ENCODE data around the gene KRT25.

The KRT25 gene

GRCh38 chr17:40760105-40761016 is 5.2 kb upstream of the KRT25 start:
- no peaks in the 10 kb centered on the region for H3K79me1 ChIP-seq (ENCODE audit: low read length)
- no peak overlapping the region for H2BK120ac ChIP-seq (ENCODE audit: insufficient read depth, low read length, poor library complexity)
- no peak overlapping the region for H4K91ac ChIP-seq (ENCODE audit: low read depth, low read length)
- no peak overlapping the region for H3K4me2 ChIP-seq (ENCODE audit: low read length)
- H2AK5ac ChIP-seq (ENCODE audit: low read length) = no peak overlapping the region
- no peak overlapping the region for H3K4ac ChIP-seq (ENCODE audit: low read depth, low read length)
- H2AFZ ChIP-seq (ENCODE audit: insufficient read depth, low read length, poor library complexity) = no peak overlapping the region
- no peak overlapping the region for H4K8ac ChIP-seq (ENCODE audit: low read depth, low read length)
- H3K36me3 ChIP-seq (ENCODE audit: control insufficient read depth in 1 of 2, insufficient read depth in 2 of 2, low read length in 2 of 2) = no peaks in the 10 kb centered on the region
- no peak overlapping the region for H2BK12ac ChIP-seq (ENCODE audit: low read length)
- H3K4me3 ChIP-seq (ENCODE audit: low read depth, low read length) = no peak overlapping the region
- no peak overlapping the region for H3K9ac ChIP-seq (ENCODE audit: low read length)
- WGBS (ENCODE audit: extremely low coverage, insufficient coverage, insufficient read length) = no CpG with 5 or more reads among the region's 1 CpG
- H3K27me3 ChIP-seq (ENCODE audit: insufficient read depth, low read length) = peaks cover 2% of the 10 kb centered on the region
- no peak overlapping the region for H3K14ac ChIP-seq (ENCODE audit: low read length)
- no peak for DNase-seq
- no peak overlapping the region for H3K27ac ChIP-seq (ENCODE audit: low read depth, low read length)
- H4K12ac ChIP-seq (ENCODE audit: low read depth, low read length) = no peak overlapping the region
- H3K79me2 ChIP-seq (ENCODE audit: control insufficient read depth, insufficient read depth, low read length, poor library complexity) = no peaks in the 10 kb centered on the region
- H3K23ac ChIP-seq (ENCODE audit: low read length) = no peak overlapping the region
- no peak overlapping the region for H2BK5ac ChIP-seq (ENCODE audit: low read depth, low read length, poor library complexity)
- no peak overlapping the region for H3K18ac ChIP-seq (ENCODE audit: low read length)
- H3K9me3 ChIP-seq (ENCODE audit: insufficient read depth, low read depth, low read length) = peaks cover 11% of the 10 kb centered on the region
- H3K4me1 ChIP-seq (ENCODE audit: control insufficient read depth in 1 of 2, insufficient read depth in 2 of 2, low read length in 2 of 2) = no peaks in the 10 kb centered on the region

DNA sequence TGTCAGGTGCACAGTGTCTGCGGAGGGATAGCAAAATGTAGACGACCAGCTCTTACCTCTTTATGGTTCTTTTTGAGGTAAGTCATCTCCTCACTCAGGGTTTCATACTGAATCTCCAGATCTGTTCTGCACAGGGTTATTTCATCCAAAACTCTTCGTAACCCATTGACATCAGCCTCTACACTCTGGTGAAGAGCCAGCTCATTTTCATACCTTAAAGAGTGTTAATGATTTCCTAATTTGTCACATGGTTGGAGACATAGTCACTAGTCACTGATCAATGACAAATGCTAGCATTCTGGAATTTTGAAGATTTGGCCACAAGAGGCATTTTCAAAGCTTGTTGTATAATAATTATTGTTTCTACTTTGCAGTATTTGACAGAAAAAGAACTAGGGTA is 1.3 kb downstream of the KRT25 start:
- Histone ChIP-seq H3K27me3 (ENCODE audit: insufficient read depth, low read length) (no peaks in the 10 kb centered on the region), H3K79me2 (ENCODE audit: control insufficient read depth, insufficient read depth, low read length, poor library complexity) (no peaks in the 10 kb centered on the region), H2BK120ac (ENCODE audit: insufficient read depth, low read length, poor library complexity) (no peak overlapping the region), H3K9ac (ENCODE audit: low read length) (no peak overlapping the region), H3K4ac (ENCODE audit: low read depth, low read length) (no peak overlapping the region), H4K12ac (ENCODE audit: low read depth, low read length) (no peak overlapping the region), H2BK12ac (ENCODE audit: low read length) (no peak overlapping the region), H3K4me3 (ENCODE audit: low read depth, low read length) (no peak overlapping the region), H4K91ac (ENCODE audit: low read depth, low read length) (no peak overlapping the region), H3K4me2 (ENCODE audit: low read length) (no peak overlapping the region), H3K18ac (ENCODE audit: low read length) (no peak overlapping the region), H3K23ac (ENCODE audit: low read length) (no peak overlapping the region), H3K9me3 (ENCODE audit: insufficient read depth, low read depth, low read length) (no peaks in the 10 kb centered on the region), H4K8ac (ENCODE audit: low read depth, low read length) (no peak overlapping the region), H3K79me1 (ENCODE audit: low read length) (no peaks in the 10 kb centered on the region), H2AFZ (ENCODE audit: insufficient read depth, low read length, poor library complexity) (no peak overlapping the region), H3K36me3 (ENCODE audit: control insufficient read depth in 1 of 2, insufficient read depth in 2 of 2, low read length in 2 of 2) (no peaks in the 10 kb centered on the region), H2BK5ac (ENCODE audit: low read depth, low read length, poor library complexity) (no peak overlapping the region), H3K27ac (ENCODE audit: low read depth, low read length) (no peak overlapping the region), H3K14ac (ENCODE audit: low read length) (no peak overlapping the region), H2AK5ac (ENCODE audit: low read length) (no peak overlapping the region), H3K4me1 (ENCODE audit: control insufficient read depth in 1 of 2, insufficient read depth in 2 of 2, low read length in 2 of 2) (no peaks in the 10 kb centered on the region)
- WGBS (ENCODE audit: extremely low coverage, insufficient coverage, insufficient read length) = no CpG with 5 or more reads among the region's 3 CpGs
- no peak for DNase-seq

DNA sequence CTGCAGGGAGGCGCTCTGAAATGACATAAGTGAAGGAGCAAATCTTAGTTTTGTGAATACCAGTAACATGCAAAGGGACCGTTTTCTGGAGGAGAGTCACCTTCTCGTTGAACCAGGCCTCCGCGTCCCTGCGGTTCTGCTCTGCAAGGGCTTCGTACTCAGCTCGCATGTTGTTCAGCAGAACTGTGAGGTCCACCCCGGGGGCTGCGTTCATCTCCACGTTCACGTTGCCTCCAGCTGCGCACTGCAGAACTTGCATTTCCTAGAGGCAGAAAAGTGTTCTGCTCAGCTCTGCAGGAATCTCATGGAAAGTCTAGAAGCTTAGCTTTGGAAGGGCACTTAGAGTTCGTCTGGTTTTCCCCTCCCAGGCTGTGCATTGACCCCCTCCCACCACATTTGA is 4.1 kb downstream of the KRT25 start:
- Histone ChIP-seq H3K4me2 (ENCODE audit: low read length) (no peak overlapping the region), H3K4me1 (ENCODE audit: control insufficient read depth in 1 of 2, insufficient read depth in 2 of 2, low read length in 2 of 2) (no peaks in the 10 kb centered on the region), H3K9me3 (ENCODE audit: insufficient read depth, low read depth, low read length) (no peaks in the 10 kb centered on the region), H2AFZ (ENCODE audit: insufficient read depth, low read length, poor library complexity) (no peak overlapping the region), H2BK12ac (ENCODE audit: low read length) (no peak overlapping the region), H3K79me2 (ENCODE audit: control insufficient read depth, insufficient read depth, low read length, poor library complexity) (no peaks in the 10 kb centered on the region), H2BK5ac (ENCODE audit: low read depth, low read length, poor library complexity) (no peak overlapping the region), H3K27ac (ENCODE audit: low read depth, low read length) (no peak overlapping the region), H4K8ac (ENCODE audit: low read depth, low read length) (no peak overlapping the region), H3K79me1 (ENCODE audit: low read length) (no peaks in the 10 kb centered on the region), H3K18ac (ENCODE audit: low read length) (no peak overlapping the region), H3K27me3 (ENCODE audit: insufficient read depth, low read length) (no peaks in the 10 kb centered on the region), H4K12ac (ENCODE audit: low read depth, low read length) (no peak overlapping the region), H2AK5ac (ENCODE audit: low read length) (no peak overlapping the region), H2BK120ac (ENCODE audit: insufficient read depth, low read length, poor library complexity) (no peak overlapping the region), H3K36me3 (ENCODE audit: control insufficient read depth in 1 of 2, insufficient read depth in 2 of 2, low read length in 2 of 2) (no peaks in the 10 kb centered on the region), H3K23ac (ENCODE audit: low read length) (no peak overlapping the region), H4K91ac (ENCODE audit: low read depth, low read length) (no peak overlapping the region), H3K4me3 (ENCODE audit: low read depth, low read length) (no peak overlapping the region), H3K9ac (ENCODE audit: low read length) (no peak overlapping the region), H3K14ac (ENCODE audit: low read length) (no peak overlapping the region), H3K4ac (ENCODE audit: low read depth, low read length) (no peak overlapping the region)
- no peak for DNase-seq
- no CpG with 5 or more reads among the region's 14 CpGs for WGBS (ENCODE audit: extremely low coverage, insufficient coverage, insufficient read length)

- no peak overlapping the region for H2BK5ac ChIP-seq (ENCODE audit: low read depth, low read length, poor library complexity)
- no peak for DNase-seq
- WGBS (ENCODE audit: extremely low coverage, insufficient coverage, insufficient read length) = no CpG with 5 or more reads among the region's 6 CpGs
- no peak overlapping the region for H3K4me3 ChIP-seq (ENCODE audit: low read depth, low read length)
- no peak overlapping the region for H2AFZ ChIP-seq (ENCODE audit: insufficient read depth, low read length, poor library complexity)
- no peaks in the 10 kb centered on the region for H3K79me2 ChIP-seq (ENCODE audit: control insufficient read depth, insufficient read depth, low read length, poor library complexity)
- no peak overlapping the region for H4K12ac ChIP-seq (ENCODE audit: low read depth, low read length)
- H3K27ac ChIP-seq (ENCODE audit: low read depth, low read length) = no peak overlapping the region
- H3K4ac ChIP-seq (ENCODE audit: low read depth, low read length) = no peak overlapping the region
- H3K4me2 ChIP-seq (ENCODE audit: low read length) = no peak overlapping the region
- H3K18ac ChIP-seq (ENCODE audit: low read length) = no peak overlapping the region
- H3K9ac ChIP-seq (ENCODE audit: low read length) = no peak overlapping the region
- no peaks in the 10 kb centered on the region for H3K79me1 ChIP-seq (ENCODE audit: low read length)
- no peak overlapping the region for H2BK12ac ChIP-seq (ENCODE audit: low read length)
- no peak overlapping the region for H2BK120ac ChIP-seq (ENCODE audit: insufficient read depth, low read length, poor library complexity)
- H2AK5ac ChIP-seq (ENCODE audit: low read length) = no peak overlapping the region
- H3K4me1 ChIP-seq (ENCODE audit: control insufficient read depth in 1 of 2, insufficient read depth in 2 of 2, low read length in 2 of 2) = no peaks in the 10 kb centered on the region
- no peaks in the 10 kb centered on the region for H3K27me3 ChIP-seq (ENCODE audit: insufficient read depth, low read length)
- no peaks in the 10 kb centered on the region for H3K9me3 ChIP-seq (ENCODE audit: insufficient read depth, low read depth, low read length)
- no peak overlapping the region for H3K23ac ChIP-seq (ENCODE audit: low read length)
- H3K14ac ChIP-seq (ENCODE audit: low read length) = no peak overlapping the region
- H3K36me3 ChIP-seq (ENCODE audit: control insufficient read depth in 1 of 2, insufficient read depth in 2 of 2, low read length in 2 of 2) = no peaks in the 10 kb centered on the region
- H4K91ac ChIP-seq (ENCODE audit: low read depth, low read length) = no peak overlapping the region
- H4K8ac ChIP-seq (ENCODE audit: low read depth, low read length) = no peak overlapping the region
Observed at GRCh38 chr17:40750391-40750790, 4.7 kb downstream of the KRT25 start.
